Keratinocyte (primary cell): ENCODE measurements around the gene NKIRAS1.

Experiments
- CTCF ChIP-seq, 3 experiments: IDR thresholded peaks in 1 of 3; conservative IDR thresholded peaks in 1 of 3; optimal IDR thresholded peaks in 1 of 3; 2 replicates in 2 of 3; 3 replicates in 1 of 3; pipeline versions ENCODE3 to v1.5.1; 2011; ENCODE audit warnings: low read length in 3 of 3, mild to moderate bottlenecking in 3 of 3, moderate library complexity in 2 of 3, control low read depth in 1 of 3, inconsistent platforms in 1 of 3; ENCODE audit not compliant: insufficient read depth in 2 of 3; ENCODE audit errors: extremely low read depth in 1 of 3
- EZH2 ChIP-seq: IDR thresholded peaks from one replicate; pipeline ENCODE4 v1.6.1; 2012; ENCODE audit warnings: inconsistent platforms, mild to moderate bottlenecking, low read length, moderate library complexity

DNA sequence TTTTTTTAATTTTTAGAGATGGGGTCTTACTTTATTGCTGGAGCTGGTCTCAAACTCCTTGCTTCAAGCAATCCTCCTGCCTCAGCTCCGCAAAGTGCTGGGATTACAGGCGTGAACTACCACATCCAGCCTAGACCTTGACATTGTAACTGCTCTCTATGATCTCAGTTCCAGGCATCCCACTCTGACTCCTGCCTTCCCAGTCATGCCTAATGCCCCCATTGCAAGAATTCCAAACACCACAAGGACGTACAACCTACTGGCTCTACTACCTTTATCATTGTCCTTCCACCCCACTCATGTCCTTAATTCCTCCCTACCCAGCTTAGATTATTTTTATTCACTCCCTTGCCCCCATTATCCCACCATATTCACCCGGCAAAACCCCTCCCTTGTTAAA lies 21.6 kb downstream of the NKIRAS1 start:
- no peak for TF ChIP-seq CTCF (optimal IDR thresholded peaks at IDR 0.05 in 1 of 3, IDR thresholded peaks at IDR 0.05 in 1 of 3, conservative IDR thresholded peaks at IDR 0.05 in 1 of 3; ENCODE audit: extremely low read depth in 1 of 3, insufficient read depth in 2 of 3, low read length in 3 of 3)
- TF ChIP-seq EZH2 = no peak
